Loucy (cell line): Measurements from ENCODE around the gene PGLYRP1.

ENCODE experiments used
- H2AFZ ChIP-seq: fragments of 200-600 bp; sonication (generic); 2 replicates; pipeline ENCODE4 v1.6.0; 2016; ENCODE audit warnings: antibody characterized with exemption, mild to moderate bottlenecking, low read length, moderate library complexity
- H3F3A ChIP-seq: fragments of 200-600 bp; 2 replicates; pipeline ENCODE4 v1.6.0; 2016; ENCODE audit warnings: antibody characterized with exemption, low read depth, mild to moderate bottlenecking
- H3K27me3 ChIP-seq: fragments of 200-600 bp; sonication (generic); 2 replicates; pipeline ENCODE4 v1.6.1; 2014; ENCODE audit warnings: low read length, mild to moderate bottlenecking; ENCODE audit not compliant: insufficient read depth, poor library complexity, severe bottlenecking
- H3K36me3 ChIP-seq: fragments of 200-600 bp; sonication (generic); 2 replicates; pipeline ENCODE4 v1.6.1; 2016; ENCODE audit warnings: low read length; ENCODE audit not compliant: insufficient read depth
- H3K4me1 ChIP-seq: fragments of 200-600 bp; sonication (generic); 2 replicates; pipeline ENCODE4 v1.5.1; 2014; ENCODE audit warnings: low read length, mild to moderate bottlenecking; ENCODE audit not compliant: insufficient read depth, poor library complexity, severe bottlenecking
- H3K4me2 ChIP-seq: fragments of 200-600 bp; sonication (generic); 2 replicates; pipeline ENCODE4 v1.6.0; 2014; ENCODE audit warnings: antibody characterized with exemption, low read length, low read depth, mild to moderate bottlenecking; ENCODE audit not compliant: poor library complexity, severe bottlenecking
- H3K4me3 ChIP-seq: fragments of 200-600 bp; sonication (generic); 2 replicates; pipeline ENCODE4 v1.5.1; 2014; ENCODE audit warnings: low read length, mild to moderate bottlenecking, mixed read lengths; ENCODE audit not compliant: poor library complexity, severe bottlenecking
- H3K79me2 ChIP-seq: fragments of 200-600 bp; sonication (generic); 2 replicates; pipeline ENCODE4 v1.6.1; 2014; ENCODE audit warnings: low read length; ENCODE audit not compliant: insufficient read depth
- H3K9ac ChIP-seq: fragments of 200-600 bp; sonication (generic); 2 replicates; pipeline ENCODE4 v1.6.0; 2014; ENCODE audit warnings: mild to moderate bottlenecking, low read depth, low read length, moderate library complexity; ENCODE audit not compliant: poor library complexity, severe bottlenecking
- H3K9me2 ChIP-seq: fragments of 200-600 bp; sonication (generic); replicated peaks from 2 replicates; pipeline ENCODE4 v1.6.1; 2016; ENCODE audit warnings: low read depth, low read length, mixed read lengths
- H3K9me3 ChIP-seq: fragments of 200-600 bp; sonication (generic); 2 replicates; pipeline ENCODE4 v1.6.1; 2014; ENCODE audit warnings: mild to moderate bottlenecking, antibody characterized with exemption, low read length, low read depth; ENCODE audit not compliant: insufficient read depth
- H4K20me1 ChIP-seq: fragments of 200-600 bp; sonication (generic); 2 replicates; pipeline ENCODE4 v1.6.0; 2014; ENCODE audit warnings: antibody characterized with exemption, low read length, mild to moderate bottlenecking; ENCODE audit not compliant: insufficient read depth, poor library complexity, severe bottlenecking
- CTCF ChIP-seq: fragments of 200-600 bp; sonication (generic); conservative IDR thresholded peaks from 2 replicates; pipeline ENCODE4 v1.5.1; 2014; ENCODE audit warnings: mild to moderate bottlenecking, antibody characterized with exemption, low read length
- EZH2phosphoT487 ChIP-seq: fragments of 200-600 bp; IDR thresholded peaks from 2 replicates; pipeline ENCODE4 v1.6.1; 2018; ENCODE audit warnings: antibody characterized with exemption, mild to moderate bottlenecking, moderate library complexity, borderline replicate concordance

Gene PGLYRP1

DNA sequence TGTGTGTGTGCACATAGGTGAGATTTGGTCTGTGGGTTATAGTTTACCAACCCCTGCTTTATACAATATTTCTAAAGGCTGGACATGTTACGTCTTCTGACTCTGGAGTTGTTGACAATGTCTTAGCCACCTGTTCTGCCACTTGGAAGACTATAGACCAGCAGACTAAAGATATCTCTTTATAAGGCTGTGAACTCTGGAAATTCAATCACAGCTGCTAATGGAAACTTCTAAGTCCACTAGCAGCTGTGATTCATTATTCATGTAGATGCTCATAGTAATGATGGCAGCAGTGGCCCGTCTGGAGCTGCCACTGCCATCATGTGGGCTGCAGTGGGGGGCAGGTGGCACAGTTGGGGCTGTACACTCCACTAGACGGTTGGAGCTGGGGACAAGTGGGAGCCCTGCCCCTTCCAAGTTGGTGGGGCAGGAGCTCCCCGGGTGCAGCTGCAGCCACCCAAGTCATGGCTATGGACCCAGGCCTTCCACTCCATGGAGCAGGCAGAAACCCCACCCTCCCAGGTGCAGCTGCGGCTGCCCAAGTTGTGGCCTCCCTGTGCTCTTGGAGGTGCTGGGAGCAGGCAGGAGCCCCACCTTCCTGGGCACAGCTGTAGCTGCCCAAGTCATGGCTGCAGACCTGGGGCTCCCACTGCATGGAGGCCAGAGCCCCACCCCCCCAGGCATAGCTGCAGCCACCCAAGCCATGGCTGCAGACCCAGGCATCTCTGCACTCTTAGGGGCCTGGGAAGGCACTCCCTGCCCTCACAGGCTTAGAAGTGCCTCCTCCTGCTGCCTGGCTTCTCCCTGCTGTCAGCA lies 9.1 kb upstream of the PGLYRP1 start:
- Histone ChIP-seq H3K4me3 (no peak overlapping the region), H3K9me3 (peaks cover 3% of the 10 kb centered on the region; the same call in 1 of the 2 replicates), H3K27me3 (no peaks in the 10 kb centered on the region), H3K4me2 (no peak overlapping the region), H3K9ac (no peak overlapping the region), H3K9me2 (no peaks in the 10 kb centered on the region), H3K4me1 (no peaks in the 10 kb centered on the region), H3K79me2 (no peaks in the 10 kb centered on the region), H3K36me3 (no peaks in the 10 kb centered on the region), H2AFZ (no peak overlapping the region), H4K20me1 (no peaks in the 10 kb centered on the region), H3F3A (no peaks in the 10 kb centered on the region)
- no peak for TF ChIP-seq EZH2phosphoT487
- no peak for TF ChIP-seq CTCF

DNA sequence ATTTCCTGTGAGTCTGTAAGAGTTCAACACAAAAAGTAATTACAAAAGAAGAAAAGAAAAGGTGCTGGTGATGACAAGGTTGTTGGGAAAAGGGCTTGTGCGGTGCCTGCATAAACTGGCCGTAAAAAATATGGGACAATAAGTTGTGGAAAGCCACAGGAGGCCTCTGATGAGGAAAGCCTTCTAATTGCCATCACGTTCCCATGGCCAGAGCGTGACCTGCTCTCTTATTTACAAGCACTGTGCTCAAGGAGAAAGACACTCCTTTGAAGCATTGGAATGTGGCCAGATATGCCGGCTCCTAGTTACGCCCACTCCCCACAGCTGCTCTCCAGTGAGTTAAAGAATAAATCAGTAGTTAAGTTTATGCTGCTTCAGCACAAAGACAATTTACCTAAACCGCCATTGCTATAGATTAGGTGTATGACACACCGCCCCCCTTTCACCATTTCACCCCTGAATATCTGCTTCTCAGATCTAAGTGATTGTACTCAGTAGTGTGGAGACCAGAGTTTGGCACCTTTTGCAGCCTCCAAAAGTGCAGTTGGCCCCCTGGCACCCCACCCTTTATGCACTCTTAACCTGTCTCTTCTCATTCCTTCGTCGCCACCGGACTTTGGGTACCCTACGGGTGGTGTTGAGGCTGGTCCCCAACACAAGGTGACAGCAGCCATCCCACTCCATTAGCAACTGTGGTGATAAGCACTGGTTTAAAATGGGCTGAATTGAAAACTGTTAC lies 8.1 kb upstream of the PGLYRP1 start:
- TF ChIP-seq EZH2phosphoT487 (no peak), CTCF (no peak)

DNA sequence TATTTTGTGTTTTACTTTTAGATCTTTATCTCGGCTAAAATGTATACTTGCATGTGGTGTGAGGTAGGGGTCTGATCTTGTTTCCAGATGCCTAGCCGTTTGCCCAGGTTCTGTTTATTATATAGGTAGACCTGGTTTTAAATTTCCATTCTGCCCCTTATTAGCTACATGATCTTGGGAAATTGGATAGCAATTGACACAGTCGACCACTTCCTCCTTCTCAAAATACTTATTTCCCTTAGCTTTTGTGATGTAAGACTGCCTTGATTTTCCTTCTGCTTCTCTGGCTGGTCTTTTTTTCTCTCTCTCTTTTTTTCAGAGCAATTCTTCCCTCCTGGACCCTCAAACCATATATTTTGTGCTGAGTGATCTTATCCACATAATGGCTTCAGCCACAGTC lies 3.0 kb upstream of the PGLYRP1 start:
- TF ChIP-seq CTCF: no peak
- TF ChIP-seq EZH2phosphoT487: no peak
- Histone ChIP-seq H3K9ac (no peak overlapping the region), H3K9me3 (no peaks in the 10 kb centered on the region), H3K9me2 (no peaks in the 10 kb centered on the region), H3K79me2 (no peaks in the 10 kb centered on the region), H3K4me1 (peaks cover 9% of the 10 kb centered on the region), H4K20me1 (no peaks in the 10 kb centered on the region), H3K4me3 (no peak overlapping the region), H2AFZ (no peak overlapping the region), H3K27me3 (no peaks in the 10 kb centered on the region), H3F3A (0 out of 2 replicates have a peak, but pooled peaks cover 6% of the 10 kb centered on the region), H3K36me3 (no peaks in the 10 kb centered on the region), H3K4me2 (no peak overlapping the region)

More for the DNA sequence above, 8.1 kb upstream of the PGLYRP1 start:
- H3F3A ChIP-seq: no peaks in the 10 kb centered on the region
- H3K79me2 ChIP-seq: no peaks in the 10 kb centered on the region
- no peak overlapping the region for H2AFZ ChIP-seq
- H4K20me1 ChIP-seq: no peaks in the 10 kb centered on the region
- H3K9me2 ChIP-seq: no peaks in the 10 kb centered on the region
- peaks cover 3% of the 10 kb centered on the region; the same call in 1 of the 2 replicates for H3K9me3 ChIP-seq
- H3K4me3 ChIP-seq: no peak overlapping the region
- H3K27me3 ChIP-seq: no peaks in the 10 kb centered on the region
- H3K36me3 ChIP-seq: no peaks in the 10 kb centered on the region
- H3K4me2 ChIP-seq: no peak overlapping the region
- H3K9ac ChIP-seq: no peak overlapping the region
- H3K4me1 ChIP-seq: peaks cover 5% of the 10 kb centered on the region
